Measurements from ENCODE around the gene UTP3.
"Not testable (repeated sequence)": the region's sequence is repeated elsewhere in the genome, so short reads cannot be mapped to it uniquely, and the experiment has no call there.

Gene UTP3
- 16.1 to 24.4 (median 20.1) reads per million in 4 donors for total RNA-seq

- peak; percentile 82 to 92 (median 88) for DNase-seq
Measured at GRCh38 chr4:70687821-70688794, at the start of gene UTP3. TSS of gene UTP3 (plus strand) at chr4:70688532. CDS start at chr4:70688678, 146 bp downstream.

- DNase-seq, result no peak
Measured at GRCh38 chr4:70640192-70640591, 48.1 kb upstream of the UTP3 start.

GRCh38 chr4:70650741-70651140 lies 37.6 kb upstream of the UTP3 start:
- DNase-seq, result not testable (repeated sequence)

- peak in 1 of 5 donors; percentile 15 for DNase-seq
Measured at GRCh38 chr4:70651864-70652506, 36.3 kb upstream of the UTP3 start.

- no peak for DNase-seq
Measured at GRCh38 chr4:70654605-70655011, 33.7 kb upstream of the UTP3 start.

GRCh38 chr4:70657326-70657725 lies 31.0 kb upstream of the UTP3 start:
- no peak for DNase-seq

- DNase-seq, result no peak
Measured at GRCh38 chr4:70658418-70658817, 29.9 kb upstream of the UTP3 start.

- DNase-seq, result no peak
Measured at GRCh38 chr4:70660106-70660505, 28.2 kb upstream of the UTP3 start.

- DNase-seq, result peak in 1 of 5 donors; percentile 28
Measured at GRCh38 chr4:70661309-70661922, 26.9 kb upstream of the UTP3 start.

GRCh38 chr4:70666369-70666768 lies 22.0 kb upstream of the UTP3 start, which contains the start of gene JCHAIN:
TSS of gene JCHAIN (minus strand) at chr4:70666508. CDS start at chr4:70666490, 18 bp downstream.
- no peak for DNase-seq

GRCh38 chr4:70667740-70668535 lies 20.4 kb upstream of the UTP3 start:
- no peak for DNase-seq

GRCh38 chr4:70670332-70671014 lies 17.9 kb upstream of the UTP3 start:
- no peak for DNase-seq

- DNase-seq, result no peak
Measured at GRCh38 chr4:70671091-70671490, 17.2 kb upstream of the UTP3 start.

GRCh38 chr4:70674191-70674590 lies 14.1 kb upstream of the UTP3 start:
- no peak for DNase-seq

GRCh38 chr4:70674731-70675130 lies 13.6 kb upstream of the UTP3 start:
- no peak for DNase-seq

GRCh38 chr4:70676554-70677090 lies 11.7 kb upstream of the UTP3 start:
- no peak for DNase-seq

- no peak for DNase-seq
Measured at GRCh38 chr4:70678383-70678999, 9.8 kb upstream of the UTP3 start.

- DNase-seq, result no peak
Measured at GRCh38 chr4:70680934-70681333, 7.4 kb upstream of the UTP3 start.

GRCh38 chr4:70681704-70682103 lies 6.6 kb upstream of the UTP3 start:
- DNase-seq, result no peak

GRCh38 chr4:70682142-70682541 lies 6.2 kb upstream of the UTP3 start:
- not testable (repeated sequence) for DNase-seq

GRCh38 chr4:70687392-70687791 lies 940 bp upstream of the UTP3 start:
- DNase-seq, result peak in 1 of 5 donors; percentile 10

Measured in T-helper 1 cell (primary cell).